Upper lobe of left lung (tissue), 4 donors: ENCODE measurements around the gene SLC9A8.

Experiments
- CTCF ChIP-seq, 6 experiments: fragments of 450-650 bp in 4 of 6; fragments of 200-600 bp in 2 of 6; sonication (generic) in 2 of 6; IDR thresholded peaks; one replicate each; pipeline ENCODE4 v1.5.1; 2016 to 2019; ENCODE audit warnings: antibody characterized with exemption in 6 of 6
- EP300 ChIP-seq, 4 donors: sonication (generic); formaldehyde crosslinking; IDR thresholded peaks; one replicate each; pipeline ENCODE4 v1.5.1; 2017; ENCODE audit warnings: antibody characterized with exemption in 4 of 4, control low read depth in 2 of 4
- POLR2A ChIP-seq, 4 donors: fragments of 450-650 bp; IDR thresholded peaks; one replicate each; pipeline ENCODE4 v1.5.1; 2016 to 2017; ENCODE audit warnings: antibody characterized with exemption in 4 of 4, mild to moderate bottlenecking in 2 of 4
- POLR2AphosphoS5 ChIP-seq, 2 donors: sonication (generic); formaldehyde crosslinking; IDR thresholded peaks; one replicate each; pipeline ENCODE4 v1.5.1; 2017; ENCODE audit warnings: antibody characterized with exemption in 2 of 2

GRCh38 chr20:49882171-49882970 lies 69.7 kb downstream of the SLC9A8 start:
- TF ChIP-seq CTCF (IDR thresholded peaks at IDR 0.05) (no peak), POLR2AphosphoS5 (IDR thresholded peaks at IDR 0.05) (no peak), EP300 (IDR thresholded peaks at IDR 0.05) (no peak), POLR2A (IDR thresholded peaks at IDR 0.05) (no peak)
